NCI-H226 (cell line): Measurements from ENCODE around the gene NMS.

Experiments
- DNase-seq: peaks from one replicate; pipeline ENCODE4 v3.0.0-alpha.2; 2015

NMS gene

DNA sequence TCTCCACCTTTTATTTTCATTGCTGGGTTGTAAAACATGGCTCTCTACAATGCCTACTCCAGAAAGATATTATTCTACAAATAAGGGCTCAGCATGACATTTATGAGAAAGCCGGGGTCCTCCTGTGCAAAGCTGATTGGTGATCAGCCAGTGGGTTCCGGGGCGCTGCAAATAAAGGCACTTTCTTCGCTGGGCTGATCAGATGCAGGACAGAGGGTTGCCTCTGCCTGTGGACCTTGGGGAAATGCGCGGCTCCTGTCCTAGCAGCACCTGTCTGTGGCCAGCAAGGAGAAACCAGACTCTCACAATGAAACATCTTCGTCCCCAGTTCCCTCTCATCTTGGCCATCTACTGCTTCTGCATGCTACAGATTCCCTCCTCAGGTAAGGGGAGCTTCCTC lies at the start of gene NMS:
NMS (plus strand) TSS at position 301 of the 400 bp plus-strand sequence; CDS start at position 308, 7 bp downstream.
- DNase-seq: no peak

GRCh38 chr2:100422320-100423055 lies 47.8 kb upstream of the NMS start:
- peak; percentile 6 for DNase-seq

GRCh38 chr2:100423631-100424030 lies 46.7 kb upstream of the NMS start:
- DNase-seq: no peak

- no peak for DNase-seq
Measured at GRCh38 chr2:100424277-100424875, 45.9 kb upstream of the NMS start.

DNA sequence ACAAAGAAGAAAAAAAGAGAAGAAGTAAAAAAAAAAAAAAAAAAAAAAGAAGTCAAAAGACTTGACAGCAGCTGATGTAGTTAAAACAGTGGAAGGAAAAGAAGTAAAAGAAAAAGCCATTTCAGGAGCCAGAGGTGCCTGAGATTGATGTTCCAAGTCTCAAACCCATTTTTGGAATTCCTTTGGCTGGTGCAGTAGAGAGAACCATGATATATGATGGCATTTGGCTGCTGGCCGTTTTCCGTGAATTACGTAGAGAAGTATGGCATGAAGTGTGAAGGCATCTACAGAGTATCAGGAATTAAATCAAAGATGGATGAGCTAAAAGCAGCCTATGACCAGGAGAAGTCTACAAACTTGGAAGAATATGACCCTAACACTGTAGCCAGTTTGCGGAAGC lies 45.2 kb upstream of the NMS start:
- no peak for DNase-seq

DNA sequence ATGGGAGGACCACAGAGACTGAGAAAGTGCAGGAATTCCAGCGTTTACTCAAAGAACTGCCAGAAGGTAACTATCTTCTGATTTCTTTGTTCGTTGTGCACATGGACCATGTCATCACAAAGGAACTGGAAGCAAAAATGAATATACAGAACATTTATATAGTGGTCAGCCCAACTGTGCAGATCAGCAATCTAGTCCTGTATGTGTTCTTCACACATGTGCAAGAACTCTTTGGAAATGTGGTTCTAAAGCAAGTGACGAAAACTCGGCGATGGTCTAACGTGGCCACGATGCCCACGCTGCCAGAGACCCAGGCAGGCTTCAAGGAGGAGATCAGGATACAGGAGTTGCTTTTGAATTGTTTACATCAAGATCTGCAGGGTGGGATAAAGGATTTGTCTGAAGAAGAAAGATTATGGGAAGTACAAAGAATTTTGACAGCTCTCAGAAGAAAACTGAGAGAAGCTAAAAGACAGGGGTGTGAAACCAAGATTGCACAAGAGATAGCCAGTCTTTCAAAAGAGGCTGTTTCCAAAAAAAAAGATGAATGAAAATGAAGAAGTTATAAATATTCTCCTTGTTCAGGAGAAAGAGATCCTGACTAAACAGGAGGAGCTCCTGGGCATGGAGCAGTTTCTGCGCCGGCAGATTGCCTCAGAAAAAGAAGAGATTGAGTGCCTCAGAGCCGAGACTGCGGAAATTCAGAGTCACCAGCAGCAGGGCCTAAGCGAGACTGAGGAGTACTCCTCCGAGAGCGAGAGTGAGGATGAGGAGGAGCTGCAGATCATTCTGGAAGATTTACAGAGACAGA lies 44.5 kb upstream of the NMS start:
- DNase-seq: no peak

GRCh38 chr2:100426384-100426720 lies 43.9 kb upstream of the NMS start:
- no peak for DNase-seq

- no peak for DNase-seq
Measured at GRCh38 chr2:100427111-100427510, 43.2 kb upstream of the NMS start.

- peak; percentile 8 for DNase-seq
Measured at GRCh38 chr2:100427627-100428258, 42.5 kb upstream of the NMS start.

GRCh38 chr2:100429726-100430125 lies 40.6 kb upstream of the NMS start:
- no peak for DNase-seq

DNA sequence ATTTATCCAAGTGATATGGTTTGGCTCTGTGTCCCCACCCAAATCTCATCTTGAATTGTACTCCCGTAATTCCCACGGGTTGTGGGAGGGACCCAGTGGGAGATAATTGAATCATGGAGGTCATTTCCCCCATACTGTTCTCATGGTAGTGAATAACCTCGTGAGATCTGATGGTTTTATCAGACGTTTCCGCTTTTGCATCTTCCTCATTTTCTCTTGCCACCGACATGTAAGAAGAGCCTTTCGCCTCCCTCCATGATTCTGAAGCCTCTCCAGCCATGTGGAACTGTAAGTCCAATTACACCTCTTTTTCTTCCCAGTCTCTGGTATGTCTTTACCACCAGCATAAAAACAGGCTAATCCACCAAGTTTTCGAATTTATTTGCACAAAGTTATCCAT lies 32.5 kb upstream of the NMS start:
- DNase-seq: no peak

- no peak for DNase-seq
Measured at GRCh38 chr2:100446696-100447095, 23.6 kb upstream of the NMS start.

- DNase-seq: no peak
Measured at GRCh38 chr2:100451092-100451491, 19.2 kb upstream of the NMS start.

GRCh38 chr2:100451734-100452133 lies 18.5 kb upstream of the NMS start:
- no peak for DNase-seq

DNA sequence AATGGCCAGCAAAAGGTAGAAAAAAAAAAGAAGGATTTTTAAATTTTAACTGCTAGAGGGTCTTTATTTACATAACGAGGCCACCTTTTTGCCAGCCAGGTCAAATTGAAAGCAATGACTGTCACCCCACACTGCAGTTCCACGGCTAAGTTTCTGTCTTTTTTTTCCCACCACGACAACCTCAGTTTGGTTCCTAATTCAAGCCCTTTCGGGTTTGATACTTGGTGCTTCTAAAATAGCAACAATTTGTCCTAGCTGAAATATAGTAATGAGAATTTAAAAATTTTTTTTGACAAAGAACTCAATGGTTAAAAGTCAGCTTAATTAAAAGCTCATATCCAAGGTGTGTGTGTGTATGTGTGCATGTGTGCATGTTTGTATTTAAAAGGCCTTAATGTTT lies 16.4 kb upstream of the NMS start:
- no peak for DNase-seq

DNA sequence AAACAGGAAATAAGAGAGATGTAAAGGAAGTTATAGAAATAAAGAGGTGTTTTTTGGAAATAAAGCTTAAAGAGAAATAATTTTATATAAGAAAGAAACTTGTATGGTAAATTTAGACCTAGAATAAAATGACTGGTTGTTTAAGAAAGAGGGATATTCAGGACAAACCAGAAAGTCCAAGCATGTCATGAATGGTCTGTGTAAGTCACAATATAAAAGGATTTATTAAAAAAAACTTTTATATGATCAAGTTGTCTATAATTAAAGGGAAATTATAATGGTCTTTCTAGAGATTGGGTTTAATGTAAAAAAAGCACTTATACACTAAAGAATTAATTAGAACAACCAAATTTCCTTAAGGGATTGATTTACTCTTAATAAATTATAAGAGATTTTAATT lies 13.9 kb upstream of the NMS start:
- DNase-seq: peak; percentile 4

DNA sequence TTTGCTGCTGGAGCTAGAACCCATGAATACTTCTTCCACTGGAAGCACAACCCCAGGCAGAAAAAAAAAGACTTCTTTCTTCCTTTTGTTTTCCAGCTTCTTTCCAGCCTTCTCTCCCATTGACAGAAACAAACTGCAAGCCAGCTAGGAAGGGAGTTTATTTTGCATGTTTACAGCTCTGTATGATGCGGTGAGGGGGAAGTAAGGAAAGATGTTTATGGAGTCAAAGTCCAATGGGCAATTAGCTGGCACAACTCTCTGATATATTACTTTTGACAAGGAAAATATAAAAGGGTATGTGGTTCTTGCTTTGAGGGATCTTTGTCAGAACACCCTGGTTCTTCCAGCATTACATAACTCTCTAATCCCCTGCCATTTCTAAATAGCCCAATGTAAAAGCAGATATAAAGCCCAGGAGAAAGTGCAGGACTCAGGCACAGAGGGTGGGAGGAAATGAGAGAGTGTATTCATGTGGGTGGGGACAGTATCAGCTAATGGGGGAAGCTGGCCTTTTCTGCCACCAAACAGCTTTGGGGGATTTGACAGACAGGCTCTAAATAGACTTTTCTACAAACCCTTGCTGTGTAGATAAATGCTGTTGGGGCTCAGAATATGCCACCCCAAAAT lies 9.3 kb upstream of the NMS start:
- DNase-seq: no peak

DNA sequence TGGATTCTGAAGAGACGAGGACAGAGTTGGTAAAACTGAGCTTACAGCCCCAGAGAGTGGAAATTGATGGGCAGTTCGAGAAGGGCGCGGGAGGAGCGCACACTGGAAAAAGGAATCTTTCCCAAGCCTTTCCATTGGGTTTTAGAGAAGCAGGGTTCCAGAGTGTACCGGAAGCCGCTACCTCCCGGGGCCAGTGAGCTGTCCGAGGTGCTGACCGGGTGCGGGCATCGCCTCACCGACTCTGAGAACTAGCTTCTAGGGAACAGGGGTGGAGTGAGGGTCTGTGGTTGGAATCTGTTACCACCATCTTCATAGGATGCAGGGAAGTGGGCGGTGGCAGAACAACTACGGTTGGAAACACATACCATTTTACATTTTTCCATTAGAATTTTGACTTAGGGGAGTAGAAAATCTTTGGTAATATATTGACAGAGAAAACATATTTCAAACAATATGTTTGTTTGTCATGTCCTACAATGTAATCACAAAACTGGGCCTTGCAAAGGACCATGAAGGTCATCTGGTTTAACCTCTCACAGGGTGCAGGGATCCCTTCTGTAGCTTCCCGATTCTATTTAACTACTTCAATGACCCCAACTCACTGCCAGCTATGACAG lies 724 bp downstream of the NMS start:
- DNase-seq: no peak

DNA sequence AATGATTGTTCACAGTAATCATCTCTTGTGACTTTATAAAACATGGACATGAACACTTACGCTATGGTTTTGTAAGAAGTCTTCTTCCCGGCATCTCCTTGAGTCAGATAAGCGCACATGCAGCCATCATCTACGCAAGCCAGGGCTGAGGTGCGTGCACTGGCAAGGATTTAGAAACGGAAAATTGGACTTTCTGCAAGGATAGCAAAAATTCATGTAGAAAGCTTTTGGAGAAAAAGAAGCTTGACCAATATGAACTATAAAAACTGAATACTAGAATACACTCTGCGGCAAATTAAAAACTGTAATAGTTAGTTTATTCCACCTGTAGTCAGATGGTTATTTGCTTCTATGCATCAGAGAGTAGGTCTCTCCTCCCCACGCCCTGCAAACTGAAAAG lies 6.3 kb downstream of the NMS start:
- DNase-seq: no peak

GRCh38 chr2:100482741-100483140 lies 12.5 kb downstream of the NMS start:
- no peak for DNase-seq

GRCh38 chr2:100483895-100484294 lies 13.6 kb downstream of the NMS start:
- DNase-seq: no peak

DNA sequence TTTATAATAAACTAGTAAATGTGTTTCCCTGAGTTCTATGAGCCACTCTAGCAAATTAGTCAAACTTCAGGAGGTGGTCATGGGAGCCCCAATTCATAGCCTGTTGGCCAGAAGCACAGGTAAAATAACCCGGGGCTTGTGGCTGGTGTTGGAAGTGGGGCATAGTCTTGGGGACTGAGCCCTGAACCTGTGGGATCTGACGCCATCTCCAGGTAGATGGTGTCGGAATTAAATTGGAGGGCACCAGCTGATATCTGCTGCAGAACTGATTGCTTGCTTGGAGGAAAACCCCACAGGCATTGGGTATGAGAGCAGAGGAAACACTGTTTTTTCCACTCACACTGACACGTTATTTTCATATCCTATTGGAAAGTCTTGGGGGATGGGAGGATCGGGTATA lies 14.1 kb downstream of the NMS start:
- no peak for DNase-seq

DNA sequence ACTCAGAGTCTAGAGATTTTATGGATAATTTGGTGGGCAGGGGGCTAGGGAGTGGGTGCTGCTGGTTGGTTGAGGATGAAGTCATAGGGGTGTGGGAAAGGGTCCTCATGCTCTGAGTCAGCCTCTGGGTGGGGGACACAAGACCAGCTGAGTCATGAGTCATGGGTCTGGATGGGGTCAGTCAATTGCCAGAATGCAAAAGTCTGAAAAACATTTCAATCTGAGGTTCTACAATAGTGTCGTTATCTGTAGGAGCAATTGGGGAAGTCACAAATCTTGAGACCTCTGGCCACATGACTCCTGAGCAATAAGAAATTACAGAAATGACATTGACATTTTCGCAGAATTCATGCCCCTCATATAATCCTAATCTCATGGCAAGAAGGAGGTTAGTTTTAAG lies 15.1 kb downstream of the NMS start:
- no peak for DNase-seq
